ENCODE data around the gene CPED1. TPM values are rescaled to one million over a fixed set of nuclear protein-coding genes. Genes with fewer than 3 reads are reported as not detected.

The CPED1 gene
- total RNA-seq, 4 donors from 2014 or later: 7.4 to 19.6 (median 11.4) TPM

DNA sequence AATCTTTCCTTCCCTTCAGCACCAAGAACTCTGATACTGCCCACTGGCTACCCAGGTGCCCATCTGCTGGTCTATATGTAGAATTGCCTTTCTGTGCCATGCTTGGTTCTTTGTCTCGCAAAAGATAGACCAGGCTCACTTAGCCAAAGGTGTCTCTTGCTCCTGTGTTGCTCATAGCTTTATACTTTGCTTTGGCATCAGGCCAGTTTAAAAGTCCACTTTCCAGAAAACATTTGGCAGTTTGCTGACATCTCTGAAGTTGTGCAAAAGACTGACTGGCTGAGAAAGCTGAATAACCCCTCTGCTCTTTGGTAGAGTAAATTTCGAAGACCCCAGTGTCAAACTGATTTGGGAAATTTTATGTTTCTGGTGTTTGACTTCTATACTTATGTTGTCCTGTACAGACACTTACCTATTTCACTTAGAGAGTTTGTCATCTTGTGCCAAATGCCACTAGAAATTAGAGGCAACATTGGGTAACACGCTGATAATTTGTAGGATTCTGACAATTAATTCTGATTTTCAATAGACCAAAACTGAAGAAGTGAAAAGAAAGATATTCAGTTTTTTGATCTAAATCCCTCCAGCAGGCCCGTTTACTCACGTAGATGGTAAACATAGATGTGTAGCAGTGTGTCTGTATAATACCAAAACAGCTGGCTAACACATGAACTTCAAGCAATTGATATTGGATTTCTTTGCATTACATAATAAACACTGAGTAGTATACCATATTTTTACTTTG, 91.1 kb downstream of the CPED1 start:
- intact Hi-C loops (cut with DNase I): loop anchor here (5.0 kb wide), 1 partner anchor 92 kb away; the partner anchor contains the start of gene CPED1
- Histone ChIP-seq H3K27ac (no peak overlapping the region), H3K36me3 (no peaks in the 10 kb centered on the region), H3K27me3 (no peaks in the 10 kb centered on the region), H3K4me3 (replicated peaks in 1 of 3) (no peak overlapping the region), H3K9me3 (no peaks in the 10 kb centered on the region), H3K4me1 (no peaks in the 10 kb centered on the region)
- WGBS, 2 donors: 78 to 79% methylated on average over 5 of the region's 5 CpGs
- TF ChIP-seq POLR2A (IDR thresholded peaks at IDR 0.05): no peak
- TF ChIP-seq, protein P1, sequence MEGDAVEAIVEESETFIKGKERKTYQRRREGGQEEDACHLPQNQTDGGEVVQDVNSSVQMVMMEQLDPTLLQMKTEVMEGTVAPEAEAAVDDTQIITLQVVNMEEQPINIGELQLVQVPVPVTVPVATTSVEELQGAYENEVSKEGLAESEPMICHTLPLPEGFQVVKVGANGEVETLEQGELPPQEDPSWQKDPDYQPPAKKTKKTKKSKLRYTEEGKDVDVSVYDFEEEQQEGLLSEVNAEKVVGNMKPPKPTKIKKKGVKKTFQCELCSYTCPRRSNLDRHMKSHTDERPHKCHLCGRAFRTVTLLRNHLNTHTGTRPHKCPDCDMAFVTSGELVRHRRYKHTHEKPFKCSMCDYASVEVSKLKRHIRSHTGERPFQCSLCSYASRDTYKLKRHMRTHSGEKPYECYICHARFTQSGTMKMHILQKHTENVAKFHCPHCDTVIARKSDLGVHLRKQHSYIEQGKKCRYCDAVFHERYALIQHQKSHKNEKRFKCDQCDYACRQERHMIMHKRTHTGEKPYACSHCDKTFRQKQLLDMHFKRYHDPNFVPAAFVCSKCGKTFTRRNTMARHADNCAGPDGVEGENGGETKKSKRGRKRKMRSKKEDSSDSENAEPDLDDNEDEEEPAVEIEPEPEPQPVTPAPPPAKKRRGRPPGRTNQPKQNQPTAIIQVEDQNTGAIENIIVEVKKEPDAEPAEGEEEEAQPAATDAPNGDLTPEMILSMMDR (IDR thresholded peaks at IDR 0.05): no peak
- no peak for DNase-seq

DNA sequence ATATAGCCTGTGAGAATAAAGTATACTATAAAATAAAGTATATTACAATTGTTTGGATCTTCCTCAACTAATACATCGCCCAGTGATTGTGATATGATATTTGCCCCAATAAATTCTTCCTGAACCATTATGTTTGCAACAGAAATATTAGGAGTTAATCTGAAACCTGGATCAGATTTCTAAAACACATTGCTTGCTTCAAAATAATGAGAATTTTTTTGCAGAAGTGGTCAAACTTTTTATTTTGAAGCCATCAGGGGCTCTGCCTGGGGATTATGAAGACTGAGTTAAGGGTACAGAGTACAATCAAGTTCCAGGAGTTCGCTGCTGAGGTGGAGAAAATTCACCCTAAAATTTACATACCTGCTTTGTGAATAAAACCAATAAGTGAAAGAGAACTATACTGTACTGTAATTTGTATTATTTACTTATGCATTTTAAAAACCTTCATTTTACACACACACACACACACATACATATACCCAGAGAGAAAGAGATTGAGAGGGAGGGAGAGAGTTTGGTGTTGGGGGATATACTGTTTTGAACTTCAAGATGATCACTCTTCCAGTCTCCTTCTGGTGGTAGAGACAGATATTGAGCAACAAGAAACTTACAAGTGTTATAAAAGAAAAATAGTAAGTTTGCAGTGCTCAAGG, 91.9 kb downstream of the CPED1 start:
- H3K4me3 ChIP-seq (replicated peaks in 1 of 3): no peak overlapping the region
- DNase-seq: no peak
- TF ChIP-seq POLR2A (IDR thresholded peaks at IDR 0.05): no peak
- TF ChIP-seq, protein P1 (IDR thresholded peaks at IDR 0.05): no peak
- 96% methylated on average over 2 of the region's 2 CpGs for WGBS, 2 donors
- no peaks in the 10 kb centered on the region for H3K9me3 ChIP-seq
- H3K27me3 ChIP-seq: no peaks in the 10 kb centered on the region
- intact Hi-C loops (cut with DNase I): loop anchor here (5.0 kb wide), 1 partner anchor 93 kb away; the partner anchor contains the start of gene CPED1
- H3K27ac ChIP-seq: no peak overlapping the region
- H3K36me3 ChIP-seq: no peaks in the 10 kb centered on the region
- H3K4me1 ChIP-seq: no peaks in the 10 kb centered on the region

DNA sequence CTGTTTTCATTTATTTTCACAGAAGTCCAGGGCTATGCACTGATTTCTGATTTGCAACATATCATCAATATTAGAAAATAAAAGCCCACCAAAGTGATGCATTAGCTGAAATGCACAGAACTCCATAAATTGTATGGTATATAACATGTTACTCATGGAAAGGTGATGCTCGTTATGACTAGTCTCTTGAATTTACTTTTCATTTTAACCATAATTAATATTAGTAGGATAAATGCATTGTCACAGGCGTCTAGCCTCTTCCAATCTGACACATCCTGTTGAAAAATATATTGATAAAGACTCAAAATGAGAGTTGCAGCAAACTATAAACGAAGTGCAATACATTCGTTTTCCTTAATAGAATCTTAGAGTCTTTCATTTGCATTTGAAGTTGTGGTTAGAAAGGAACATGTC, 92.4 kb downstream of the CPED1 start:
- no peaks in the 10 kb centered on the region for H3K36me3 ChIP-seq
- no peak for DNase-seq
- no peaks in the 10 kb centered on the region for H3K9me3 ChIP-seq
- TF ChIP-seq POLR2A (IDR thresholded peaks at IDR 0.05): no peak
- TF ChIP-seq, protein P1 (IDR thresholded peaks at IDR 0.05): no peak
- no peaks in the 10 kb centered on the region for H3K4me1 ChIP-seq
- H3K27ac ChIP-seq: no peak overlapping the region
- H3K4me3 ChIP-seq (replicated peaks in 1 of 3): no peak overlapping the region
- intact Hi-C loops (cut with DNase I): loop anchor here (5.0 kb wide), 1 partner anchor 94 kb away; the partner anchor contains the start of gene CPED1
- WGBS, 2 donors: 73 to 77% methylated on average over 4 of the region's 4 CpGs
- H3K27me3 ChIP-seq: no peaks in the 10 kb centered on the region

DNA sequence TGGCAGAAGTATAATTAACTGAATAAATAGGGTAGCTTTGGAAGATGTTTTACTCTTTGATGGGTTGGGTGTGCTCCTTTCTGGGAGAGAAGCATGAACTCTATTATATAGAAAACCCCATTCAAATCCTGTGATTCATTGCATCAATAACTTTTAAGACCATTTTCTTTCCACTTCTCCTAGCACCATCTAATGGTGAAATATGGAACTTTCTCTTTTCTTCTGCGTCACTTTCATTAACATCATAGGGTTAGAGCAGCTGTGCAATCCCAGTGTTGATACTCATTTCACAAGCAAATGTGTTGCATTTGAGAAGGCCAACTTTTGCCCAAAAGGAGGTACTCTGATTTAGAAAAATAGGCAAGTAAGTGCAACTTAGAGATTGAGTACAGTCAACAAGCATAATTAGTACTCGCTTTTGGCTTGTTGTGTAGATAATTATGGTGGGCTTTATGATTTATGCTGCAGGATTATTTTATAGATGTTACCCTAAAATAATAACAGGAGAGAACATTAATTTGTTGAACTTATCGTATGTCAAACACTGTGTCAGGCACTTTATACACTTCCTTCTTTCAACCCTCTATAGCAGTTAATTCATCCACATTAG, 92.9 kb downstream of the CPED1 start:
- intact Hi-C loops (cut with DNase I): loop anchor here (5.0 kb wide), 1 partner anchor 94 kb away; the partner anchor contains the start of gene CPED1
- DNase-seq: no peak
- WGBS, 2 donors: 53 to 54% methylated on average over 3 of the region's 3 CpGs
- H3K9me3 ChIP-seq: no peaks in the 10 kb centered on the region
- TF ChIP-seq, protein P1 (IDR thresholded peaks at IDR 0.05): peak; percentile 18 to 79 (median 55)
- no peak for TF ChIP-seq POLR2A (IDR thresholded peaks at IDR 0.05)
- H3K4me3 ChIP-seq (replicated peaks in 1 of 3): no peak overlapping the region
- H3K27me3 ChIP-seq: no peaks in the 10 kb centered on the region
- H3K36me3 ChIP-seq: no peaks in the 10 kb centered on the region
- no peaks in the 10 kb centered on the region for H3K4me1 ChIP-seq
- H3K27ac ChIP-seq: no peak overlapping the region
